GM12891 (cell line): Measurements from ENCODE around the gene TGM4.

Experiments used
- PAX5 ChIP-seq: IDR thresholded peaks from 2 replicates; pipeline ENCODE4 v1.6.1; 2011; ENCODE audit warnings: low read length, moderate library complexity, mild to moderate bottlenecking; ENCODE audit not compliant: insufficient read depth, severe bottlenecking
- POLR2A ChIP-seq: IDR thresholded peaks from 2 replicates; pipeline ENCODE4 v1.6.1; 2011; ENCODE audit warnings: low read depth, low read length, control low read depth
- POLR2AphosphoS5 ChIP-seq: IDR thresholded peaks from 2 replicates; pipeline ENCODE4 v1.6.1; 2011; ENCODE audit warnings: low read depth, low read length, control low read depth
- TAF1 ChIP-seq: IDR thresholded peaks from 2 replicates; pipeline ENCODE4 v1.6.1; 2011; ENCODE audit warnings: low read depth, low read length, control low read depth

DNA sequence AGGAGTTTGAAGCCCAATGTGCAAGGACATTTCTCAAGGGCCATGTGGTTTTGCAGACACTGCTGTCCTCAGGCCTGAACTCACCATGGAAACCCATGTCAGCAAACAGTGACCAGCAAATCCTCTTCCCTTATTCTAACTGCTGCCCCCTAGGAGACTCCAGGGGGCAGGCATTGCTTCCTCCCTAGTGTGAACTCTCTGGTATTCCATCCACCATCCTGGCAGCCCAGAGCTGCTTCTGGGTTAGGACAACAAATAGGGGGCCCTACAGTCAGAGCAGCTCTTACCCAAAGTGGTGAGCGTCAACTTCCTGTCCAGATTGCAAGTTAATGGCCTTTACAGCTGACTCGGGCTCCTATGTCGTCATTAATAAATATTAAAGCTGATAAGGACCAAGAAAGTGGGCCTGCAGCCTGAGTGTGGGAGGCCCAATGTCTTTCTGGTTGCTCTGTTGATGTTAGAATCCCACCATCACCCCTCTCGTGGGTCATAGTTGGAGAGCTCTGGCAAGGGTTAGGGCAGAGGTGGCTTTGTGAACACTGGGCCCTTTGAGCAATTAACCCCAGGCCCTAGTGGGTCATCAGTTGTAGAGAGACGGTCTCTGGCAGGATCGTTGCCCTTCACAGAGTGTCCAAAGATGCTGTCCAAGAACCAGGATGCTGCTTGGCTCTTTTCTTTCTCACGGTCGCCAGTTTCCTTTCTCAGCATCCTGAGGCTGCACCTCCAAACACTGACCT, 41.5 kb downstream of the TGM4 start:
- TF ChIP-seq POLR2AphosphoS5 (no peak), POLR2A (no peak), TAF1 (no peak), PAX5 (no peak)
